GM19324 (cell line): Measurements from ENCODE around the gene RUNX1.
"Not testable (repeated sequence)": the region's sequence is repeated elsewhere in the genome, so short reads cannot be mapped to it uniquely, and the experiment has no call there.

ENCODE experiments used
- ATAC-seq: cut with Tn5 transposase; IDR thresholded peaks from one replicate; pipeline ENCODE4 v1.9.1; 2021; ENCODE audit warnings: mild to moderate bottlenecking, moderate library complexity; ENCODE audit not compliant: unreplicated experiment, low FRiP score

Gene RUNX1

GRCh38 chr21:34953950-34954349, 95.2 kb downstream of the RUNX1 start:
- no peak for ATAC-seq

- ATAC-seq, result no peak
Observed at GRCh38 chr21:34952701-34953100, 96.4 kb downstream of the RUNX1 start.

GRCh38 chr21:34951868-34952267, 97.2 kb downstream of the RUNX1 start:
- not testable (repeated sequence) for ATAC-seq

- no peak for ATAC-seq
Observed at GRCh38 chr21:34950980-34951379, 98.1 kb downstream of the RUNX1 start.

GRCh38 chr21:34949499-34949898, 99.6 kb downstream of the RUNX1 start:
- ATAC-seq, result no peak

GRCh38 chr21:34949030-34949429, 100.1 kb downstream of the RUNX1 start:
- no peak for ATAC-seq

GRCh38 chr21:34948157-34948556, 100.9 kb downstream of the RUNX1 start:
- ATAC-seq, result no peak

- no peak for ATAC-seq
Observed at GRCh38 chr21:34946916-34947534, 102.1 kb downstream of the RUNX1 start.

- no peak for ATAC-seq
Observed at GRCh38 chr21:34946385-34946840, 102.7 kb downstream of the RUNX1 start.

- no peak for ATAC-seq
Observed at GRCh38 chr21:34945288-34945687, 103.8 kb downstream of the RUNX1 start.

- no peak for ATAC-seq
Observed at GRCh38 chr21:34944015-34944755, 104.9 kb downstream of the RUNX1 start.

- no peak for ATAC-seq
Observed at GRCh38 chr21:34942911-34943310, 106.2 kb downstream of the RUNX1 start.

GRCh38 chr21:34941162-34941561, 107.9 kb downstream of the RUNX1 start:
- ATAC-seq, result no peak

- no peak for ATAC-seq
Observed at GRCh38 chr21:34939673-34940331, 109.3 kb downstream of the RUNX1 start.

- no peak for ATAC-seq
Observed at GRCh38 chr21:34938089-34938764, 110.9 kb downstream of the RUNX1 start.

GRCh38 chr21:34936883-34937563, 112.1 kb downstream of the RUNX1 start:
- no peak for ATAC-seq

GRCh38 chr21:34936371-34936789, 112.7 kb downstream of the RUNX1 start:
- no peak for ATAC-seq

GRCh38 chr21:34935898-34936297, 113.2 kb downstream of the RUNX1 start:
- no peak for ATAC-seq

- no peak for ATAC-seq
Observed at GRCh38 chr21:34935452-34935851, 113.7 kb downstream of the RUNX1 start.

GRCh38 chr21:34934350-34934749, 114.8 kb downstream of the RUNX1 start:
- ATAC-seq, result no peak
